ENCODE measurements around the gene SMARCD3.

DNA sequence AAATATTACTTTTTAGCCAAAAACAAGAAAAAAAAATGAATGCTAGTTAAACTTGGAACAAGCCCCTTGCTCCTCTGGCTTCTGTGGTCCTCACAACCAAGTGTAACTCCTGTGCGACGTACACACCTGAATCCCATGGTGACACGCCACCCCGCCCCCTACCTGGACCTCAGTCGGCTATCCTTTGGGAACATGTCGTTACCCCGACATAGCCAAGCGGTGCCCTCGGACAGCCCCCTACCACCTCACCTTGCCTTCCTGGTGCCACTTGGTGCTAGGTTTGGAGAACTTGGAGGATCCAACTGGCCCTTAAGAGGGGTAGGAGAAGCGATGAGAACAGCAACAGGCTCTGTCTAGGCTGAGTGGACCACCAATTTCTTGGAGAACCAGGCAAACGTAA is 12.0 kb upstream of the SMARCD3 start:
- TF ChIP-seq, protein P1, sequence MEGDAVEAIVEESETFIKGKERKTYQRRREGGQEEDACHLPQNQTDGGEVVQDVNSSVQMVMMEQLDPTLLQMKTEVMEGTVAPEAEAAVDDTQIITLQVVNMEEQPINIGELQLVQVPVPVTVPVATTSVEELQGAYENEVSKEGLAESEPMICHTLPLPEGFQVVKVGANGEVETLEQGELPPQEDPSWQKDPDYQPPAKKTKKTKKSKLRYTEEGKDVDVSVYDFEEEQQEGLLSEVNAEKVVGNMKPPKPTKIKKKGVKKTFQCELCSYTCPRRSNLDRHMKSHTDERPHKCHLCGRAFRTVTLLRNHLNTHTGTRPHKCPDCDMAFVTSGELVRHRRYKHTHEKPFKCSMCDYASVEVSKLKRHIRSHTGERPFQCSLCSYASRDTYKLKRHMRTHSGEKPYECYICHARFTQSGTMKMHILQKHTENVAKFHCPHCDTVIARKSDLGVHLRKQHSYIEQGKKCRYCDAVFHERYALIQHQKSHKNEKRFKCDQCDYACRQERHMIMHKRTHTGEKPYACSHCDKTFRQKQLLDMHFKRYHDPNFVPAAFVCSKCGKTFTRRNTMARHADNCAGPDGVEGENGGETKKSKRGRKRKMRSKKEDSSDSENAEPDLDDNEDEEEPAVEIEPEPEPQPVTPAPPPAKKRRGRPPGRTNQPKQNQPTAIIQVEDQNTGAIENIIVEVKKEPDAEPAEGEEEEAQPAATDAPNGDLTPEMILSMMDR (IDR thresholded peaks at IDR 0.05): no peak
- no peak for TF ChIP-seq POLR2A (IDR thresholded peaks at IDR 0.05)
